ENCODE measurements around the gene SLC44A2.

Gene SLC44A2

DNA sequence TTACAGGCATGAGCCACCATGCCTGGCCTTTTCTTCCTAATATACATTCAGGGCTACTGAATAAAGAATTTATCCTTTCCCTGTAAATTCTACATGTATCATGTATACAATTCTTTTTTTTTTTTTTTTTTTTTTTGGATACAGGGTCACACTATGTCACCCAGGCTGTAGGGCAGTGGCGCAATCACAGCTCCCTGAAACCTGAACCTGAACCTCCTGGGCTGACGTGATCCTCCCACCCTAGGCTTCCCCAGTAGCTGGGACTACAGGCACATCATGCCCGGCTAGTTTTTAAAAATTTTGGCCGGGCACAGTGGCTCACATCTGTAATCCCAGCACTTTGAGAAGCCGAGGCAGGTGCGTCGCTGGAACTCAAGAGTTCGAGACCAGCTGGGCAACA lies 6.5 kb upstream of the SLC44A2 start:
- no peak overlapping the region for H3K4me3 ChIP-seq (ENCODE audit: low read length)
- H3K9me3 ChIP-seq (ENCODE audit: control insufficient read depth, low read length) = no peaks in the 10 kb centered on the region
- peaks cover 10% of the 10 kb centered on the region for H3K4me1 ChIP-seq (ENCODE audit: control insufficient read depth, insufficient read depth, low read length)
- no peak overlapping the region for H3K9ac ChIP-seq (ENCODE audit: low read length)
- DNase-seq (ENCODE audit: low read depth) = no peak
- no peaks in the 10 kb centered on the region for H3K36me3 ChIP-seq (ENCODE audit: control insufficient read depth, insufficient read depth, low read length, severe bottlenecking)
- H3K27me3 ChIP-seq (replicated peaks; ENCODE audit: control insufficient read depth, insufficient read depth, low read length) = no peaks in the 10 kb centered on the region

- DNase-seq (ENCODE audit: low read depth) = no peak
- Histone ChIP-seq H3K4me3 (ENCODE audit: low read length) (no peak overlapping the region), H3K4me1 (ENCODE audit: control insufficient read depth, insufficient read depth, low read length) (peaks cover 13% of the 10 kb centered on the region), H3K36me3 (ENCODE audit: control insufficient read depth, insufficient read depth, low read length, severe bottlenecking) (no peaks in the 10 kb centered on the region), H3K9ac (ENCODE audit: low read length) (no peak overlapping the region), H3K27me3 (replicated peaks; ENCODE audit: control insufficient read depth, insufficient read depth, low read length) (no peaks in the 10 kb centered on the region), H3K9me3 (ENCODE audit: control insufficient read depth, low read length) (no peaks in the 10 kb centered on the region)
Measured at GRCh38 chr19:10620786-10621185, 4.6 kb upstream of the SLC44A2 start.

GRCh38 chr19:10621966-10622365 lies 3.4 kb upstream of the SLC44A2 start:
- no peak for DNase-seq (ENCODE audit: low read depth)
- no peaks in the 10 kb centered on the region for H3K9me3 ChIP-seq (ENCODE audit: control insufficient read depth, low read length)
- peaks cover 13% of the 10 kb centered on the region for H3K4me1 ChIP-seq (ENCODE audit: control insufficient read depth, insufficient read depth, low read length)
- no peak overlapping the region for H3K9ac ChIP-seq (ENCODE audit: low read length)
- no peaks in the 10 kb centered on the region for H3K27me3 ChIP-seq (replicated peaks; ENCODE audit: control insufficient read depth, insufficient read depth, low read length)
- no peaks in the 10 kb centered on the region for H3K36me3 ChIP-seq (ENCODE audit: control insufficient read depth, insufficient read depth, low read length, severe bottlenecking)
- H3K4me3 ChIP-seq (ENCODE audit: low read length) = no peak overlapping the region

DNA sequence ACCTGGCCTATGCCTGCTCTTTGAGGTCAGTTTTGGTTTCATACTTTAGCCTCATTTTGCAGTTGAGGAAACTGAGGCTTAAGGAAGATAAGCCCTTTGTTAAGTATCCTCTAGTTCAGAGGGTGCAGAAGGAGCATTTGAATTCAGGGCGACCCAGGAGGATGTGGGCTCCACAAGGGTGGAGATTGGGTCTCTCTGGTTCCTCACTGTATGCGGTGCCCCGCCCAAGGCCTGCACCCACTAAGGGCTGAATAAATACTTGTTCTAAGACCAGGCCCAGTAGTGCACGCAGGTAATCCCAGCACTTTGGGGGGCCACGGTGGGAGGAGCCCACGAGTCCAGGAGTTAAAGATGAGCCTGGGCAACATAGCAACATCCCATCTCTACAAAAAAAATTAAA lies 768 bp upstream of the SLC44A2 start:
- Histone ChIP-seq H3K9ac (ENCODE audit: low read length) (no peak overlapping the region), H3K36me3 (ENCODE audit: control insufficient read depth, insufficient read depth, low read length, severe bottlenecking) (peaks cover 6% of the 10 kb centered on the region), H3K27me3 (replicated peaks; ENCODE audit: control insufficient read depth, insufficient read depth, low read length) (no peaks in the 10 kb centered on the region), H3K4me1 (ENCODE audit: control insufficient read depth, insufficient read depth, low read length) (peaks cover 7% of the 10 kb centered on the region), H3K9me3 (ENCODE audit: control insufficient read depth, low read length) (no peaks in the 10 kb centered on the region), H3K4me3 (ENCODE audit: low read length) (peak overlapping the region; percentile 82)
- no peak for DNase-seq (ENCODE audit: low read depth)

- peaks cover 5% of the 10 kb centered on the region for H3K4me1 ChIP-seq (ENCODE audit: control insufficient read depth, insufficient read depth, low read length)
- peaks cover 6% of the 10 kb centered on the region for H3K36me3 ChIP-seq (ENCODE audit: control insufficient read depth, insufficient read depth, low read length, severe bottlenecking)
- H3K4me3 ChIP-seq (ENCODE audit: low read length) = peak overlapping the region; percentile 82
- no peaks in the 10 kb centered on the region for H3K27me3 ChIP-seq (replicated peaks; ENCODE audit: control insufficient read depth, insufficient read depth, low read length)
- DNase-seq (ENCODE audit: low read depth) = no peak
- H3K9me3 ChIP-seq (ENCODE audit: control insufficient read depth, low read length) = no peaks in the 10 kb centered on the region
- peak overlapping the region; percentile 78 for H3K9ac ChIP-seq (ENCODE audit: low read length)
Measured at GRCh38 chr19:10625762-10626138, 397 bp downstream of the SLC44A2 start.

DNA sequence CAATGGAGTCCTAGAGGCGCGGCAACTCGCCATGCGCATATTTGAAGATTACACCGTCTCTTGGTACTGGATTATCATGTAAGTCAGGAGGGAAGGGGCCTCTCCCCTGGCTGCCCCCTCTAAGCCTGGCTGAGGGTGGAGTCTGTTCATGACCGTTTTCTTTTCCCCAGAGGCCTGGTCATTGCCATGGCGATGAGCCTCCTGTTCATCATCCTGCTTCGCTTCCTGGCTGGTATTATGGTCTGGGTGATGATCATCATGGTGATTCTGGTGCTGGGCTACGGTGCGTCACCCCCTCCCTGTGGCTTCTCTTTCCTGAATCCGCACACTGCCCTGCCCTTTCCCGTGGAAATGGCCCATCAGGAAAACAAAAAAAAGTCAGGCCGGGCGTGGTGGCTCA lies 6.5 kb downstream of the SLC44A2 start:
- H3K9me3 ChIP-seq (ENCODE audit: control insufficient read depth, low read length) = no peaks in the 10 kb centered on the region
- no peaks in the 10 kb centered on the region for H3K27me3 ChIP-seq (replicated peaks; ENCODE audit: control insufficient read depth, insufficient read depth, low read length)
- no peaks in the 10 kb centered on the region for H3K4me1 ChIP-seq (ENCODE audit: control insufficient read depth, insufficient read depth, low read length)
- peaks cover 35% of the 10 kb centered on the region for H3K36me3 ChIP-seq (ENCODE audit: control insufficient read depth, insufficient read depth, low read length, severe bottlenecking)
- DNase-seq (ENCODE audit: low read depth) = no peak
- no peak overlapping the region for H3K9ac ChIP-seq (ENCODE audit: low read length)
- no peak overlapping the region for H3K4me3 ChIP-seq (ENCODE audit: low read length)

DNA sequence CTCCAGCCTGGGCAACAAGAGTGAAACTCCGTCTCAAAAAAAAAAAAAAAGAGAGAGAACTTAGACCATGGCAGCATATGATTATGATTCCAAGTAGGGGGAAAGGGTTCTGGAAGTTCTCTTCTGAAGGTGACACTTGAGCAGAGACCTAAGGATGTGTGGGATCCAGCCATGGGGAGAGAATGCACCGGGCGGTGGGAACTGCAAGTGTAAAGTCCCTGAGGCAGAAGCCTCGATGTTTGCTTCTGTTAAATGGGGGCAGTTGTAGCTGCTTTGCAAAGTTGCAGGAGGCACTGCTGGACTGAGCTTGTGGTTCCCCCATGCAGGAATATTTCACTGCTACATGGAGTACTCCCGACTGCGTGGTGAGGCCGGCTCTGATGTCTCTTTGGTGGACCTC lies 9.1 kb downstream of the SLC44A2 start:
- H3K9me3 ChIP-seq (ENCODE audit: control insufficient read depth, low read length) = no peaks in the 10 kb centered on the region
- DNase-seq (ENCODE audit: low read depth) = no peak
- peaks cover 42% of the 10 kb centered on the region for H3K36me3 ChIP-seq (ENCODE audit: control insufficient read depth, insufficient read depth, low read length, severe bottlenecking)
- peaks cover 5% of the 10 kb centered on the region for H3K4me1 ChIP-seq (ENCODE audit: control insufficient read depth, insufficient read depth, low read length)
- no peak overlapping the region for H3K9ac ChIP-seq (ENCODE audit: low read length)
- H3K4me3 ChIP-seq (ENCODE audit: low read length) = no peak overlapping the region
- no peaks in the 10 kb centered on the region for H3K27me3 ChIP-seq (replicated peaks; ENCODE audit: control insufficient read depth, insufficient read depth, low read length)

DNA sequence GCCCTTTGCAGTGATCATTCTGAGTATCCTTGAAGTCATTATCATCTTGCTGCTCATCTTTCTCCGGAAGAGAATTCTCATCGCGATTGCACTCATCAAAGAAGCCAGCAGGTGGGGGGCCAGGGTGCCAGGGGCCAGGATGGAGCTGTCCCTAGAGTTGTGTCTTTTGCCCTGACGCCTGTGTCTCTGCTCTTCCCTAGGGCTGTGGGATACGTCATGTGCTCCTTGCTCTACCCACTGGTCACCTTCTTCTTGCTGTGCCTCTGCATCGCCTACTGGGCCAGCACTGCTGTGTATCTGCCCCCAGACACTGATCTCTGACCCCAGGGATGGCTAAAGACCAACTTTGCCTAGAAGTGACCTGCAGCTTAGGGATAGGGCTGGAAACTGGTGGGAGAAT lies 9.6 kb downstream of the SLC44A2 start:
- H3K9ac ChIP-seq (ENCODE audit: low read length) = no peak overlapping the region
- H3K27me3 ChIP-seq (replicated peaks; ENCODE audit: control insufficient read depth, insufficient read depth, low read length) = no peaks in the 10 kb centered on the region
- DNase-seq (ENCODE audit: low read depth) = no peak
- H3K9me3 ChIP-seq (ENCODE audit: control insufficient read depth, low read length) = no peaks in the 10 kb centered on the region
- H3K36me3 ChIP-seq (ENCODE audit: control insufficient read depth, insufficient read depth, low read length, severe bottlenecking) = peaks cover 42% of the 10 kb centered on the region
- peaks cover 10% of the 10 kb centered on the region for H3K4me1 ChIP-seq (ENCODE audit: control insufficient read depth, insufficient read depth, low read length)
- H3K4me3 ChIP-seq (ENCODE audit: low read length) = no peak overlapping the region

GRCh38 chr19:10636304-10636972 lies 11.1 kb downstream of the SLC44A2 start:
- H3K9me3 ChIP-seq (ENCODE audit: control insufficient read depth, low read length) = no peaks in the 10 kb centered on the region
- peaks cover 12% of the 10 kb centered on the region for H3K4me1 ChIP-seq (ENCODE audit: control insufficient read depth, insufficient read depth, low read length)
- no peak overlapping the region for H3K4me3 ChIP-seq (ENCODE audit: low read length)
- H3K9ac ChIP-seq (ENCODE audit: low read length) = no peak overlapping the region
- no peak for DNase-seq (ENCODE audit: low read depth)
- peaks cover 38% of the 10 kb centered on the region for H3K36me3 ChIP-seq (ENCODE audit: control insufficient read depth, insufficient read depth, low read length, severe bottlenecking)
- H3K27me3 ChIP-seq (replicated peaks; ENCODE audit: control insufficient read depth, insufficient read depth, low read length) = no peaks in the 10 kb centered on the region

GRCh38 chr19:10637894-10638293 lies 12.5 kb downstream of the SLC44A2 start:
- no peak for DNase-seq (ENCODE audit: low read depth)
- peaks cover 32% of the 10 kb centered on the region for H3K36me3 ChIP-seq (ENCODE audit: control insufficient read depth, insufficient read depth, low read length, severe bottlenecking)
- no peak overlapping the region for H3K4me3 ChIP-seq (ENCODE audit: low read length)
- H3K9ac ChIP-seq (ENCODE audit: low read length) = no peak overlapping the region
- no peaks in the 10 kb centered on the region for H3K9me3 ChIP-seq (ENCODE audit: control insufficient read depth, low read length)
- peaks cover 12% of the 10 kb centered on the region for H3K4me1 ChIP-seq (ENCODE audit: control insufficient read depth, insufficient read depth, low read length)
- no peaks in the 10 kb centered on the region for H3K27me3 ChIP-seq (replicated peaks; ENCODE audit: control insufficient read depth, insufficient read depth, low read length)

GRCh38 chr19:10639836-10640235 lies 14.5 kb downstream of the SLC44A2 start:
- Histone ChIP-seq H3K4me3 (ENCODE audit: low read length) (no peak overlapping the region), H3K36me3 (ENCODE audit: control insufficient read depth, insufficient read depth, low read length, severe bottlenecking) (peaks cover 28% of the 10 kb centered on the region), H3K9me3 (ENCODE audit: control insufficient read depth, low read length) (no peaks in the 10 kb centered on the region), H3K9ac (ENCODE audit: low read length) (no peak overlapping the region), H3K27me3 (replicated peaks; ENCODE audit: control insufficient read depth, insufficient read depth, low read length) (no peaks in the 10 kb centered on the region), H3K4me1 (ENCODE audit: control insufficient read depth, insufficient read depth, low read length) (peaks cover 22% of the 10 kb centered on the region)
- no peak for DNase-seq (ENCODE audit: low read depth)

GRCh38 chr19:10640361-10640760 lies 15.0 kb downstream of the SLC44A2 start:
- Histone ChIP-seq H3K4me1 (ENCODE audit: control insufficient read depth, insufficient read depth, low read length) (peaks cover 22% of the 10 kb centered on the region), H3K9ac (ENCODE audit: low read length) (no peak overlapping the region), H3K27me3 (replicated peaks; ENCODE audit: control insufficient read depth, insufficient read depth, low read length) (no peaks in the 10 kb centered on the region), H3K4me3 (ENCODE audit: low read length) (no peak overlapping the region), H3K36me3 (ENCODE audit: control insufficient read depth, insufficient read depth, low read length, severe bottlenecking) (peaks cover 22% of the 10 kb centered on the region), H3K9me3 (ENCODE audit: control insufficient read depth, low read length) (no peaks in the 10 kb centered on the region)
- DNase-seq (ENCODE audit: low read depth) = no peak

Data from adipocyte (in vitro differentiated cells).